Measurements from ENCODE around the gene DYNC2I2. TPM values are rescaled to one million over a fixed set of nuclear protein-coding genes. Genes with fewer than 3 reads are reported as not detected.
"Not testable (repeated sequence)": the region's sequence is repeated elsewhere in the genome, so short reads cannot be mapped to it uniquely, and the experiment has no call there.

The DYNC2I2 gene
- total RNA-seq, 4 donors from 2014 or later: 43.5 to 52.4 (median 45.8) TPM

DNA sequence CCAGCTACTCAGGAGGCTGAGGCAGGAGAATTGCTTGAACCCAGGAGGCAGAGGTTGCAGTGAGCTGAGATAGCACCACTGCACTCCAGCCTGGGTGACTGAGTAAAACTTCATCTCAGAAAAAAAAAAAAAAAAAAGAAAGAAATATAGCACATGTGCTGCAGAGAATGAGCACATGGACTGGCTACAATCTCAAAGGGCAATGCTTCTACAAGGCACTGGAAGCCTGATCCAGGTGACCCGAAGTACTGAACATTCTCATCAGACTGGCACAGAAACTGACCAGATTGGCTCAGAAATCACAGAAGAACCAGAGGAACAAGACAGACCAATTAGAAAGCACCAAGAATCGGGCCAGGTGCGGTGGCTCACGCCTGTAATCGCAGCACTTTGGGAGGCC lies 4.8 kb downstream of the DYNC2I2 start:
- Histone ChIP-seq H3K27me3 (no peaks in the 10 kb centered on the region), H3K4me3 (no peak overlapping the region), H3K36me3 (no peaks in the 10 kb centered on the region), H3K9me3 (no peaks in the 10 kb centered on the region), H3K4me1 (peaks cover 8% of the 10 kb centered on the region), H3K27ac (no peak overlapping the region)
- DNase-seq (ENCODE audit: low spot score in 2 of 2): no peak
- 98% methylated on average over 5 of the region's 5 CpGs for WGBS
- TF ChIP-seq, protein P1, sequence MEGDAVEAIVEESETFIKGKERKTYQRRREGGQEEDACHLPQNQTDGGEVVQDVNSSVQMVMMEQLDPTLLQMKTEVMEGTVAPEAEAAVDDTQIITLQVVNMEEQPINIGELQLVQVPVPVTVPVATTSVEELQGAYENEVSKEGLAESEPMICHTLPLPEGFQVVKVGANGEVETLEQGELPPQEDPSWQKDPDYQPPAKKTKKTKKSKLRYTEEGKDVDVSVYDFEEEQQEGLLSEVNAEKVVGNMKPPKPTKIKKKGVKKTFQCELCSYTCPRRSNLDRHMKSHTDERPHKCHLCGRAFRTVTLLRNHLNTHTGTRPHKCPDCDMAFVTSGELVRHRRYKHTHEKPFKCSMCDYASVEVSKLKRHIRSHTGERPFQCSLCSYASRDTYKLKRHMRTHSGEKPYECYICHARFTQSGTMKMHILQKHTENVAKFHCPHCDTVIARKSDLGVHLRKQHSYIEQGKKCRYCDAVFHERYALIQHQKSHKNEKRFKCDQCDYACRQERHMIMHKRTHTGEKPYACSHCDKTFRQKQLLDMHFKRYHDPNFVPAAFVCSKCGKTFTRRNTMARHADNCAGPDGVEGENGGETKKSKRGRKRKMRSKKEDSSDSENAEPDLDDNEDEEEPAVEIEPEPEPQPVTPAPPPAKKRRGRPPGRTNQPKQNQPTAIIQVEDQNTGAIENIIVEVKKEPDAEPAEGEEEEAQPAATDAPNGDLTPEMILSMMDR (IDR thresholded peaks at IDR 0.05): no peak
- no peak for TF ChIP-seq EP300 (IDR thresholded peaks at IDR 0.05)
- no peak for TF ChIP-seq POLR2A (IDR thresholded peaks at IDR 0.05)
- TF ChIP-seq POLR2AphosphoS5 (IDR thresholded peaks at IDR 0.05): no peak

DNA sequence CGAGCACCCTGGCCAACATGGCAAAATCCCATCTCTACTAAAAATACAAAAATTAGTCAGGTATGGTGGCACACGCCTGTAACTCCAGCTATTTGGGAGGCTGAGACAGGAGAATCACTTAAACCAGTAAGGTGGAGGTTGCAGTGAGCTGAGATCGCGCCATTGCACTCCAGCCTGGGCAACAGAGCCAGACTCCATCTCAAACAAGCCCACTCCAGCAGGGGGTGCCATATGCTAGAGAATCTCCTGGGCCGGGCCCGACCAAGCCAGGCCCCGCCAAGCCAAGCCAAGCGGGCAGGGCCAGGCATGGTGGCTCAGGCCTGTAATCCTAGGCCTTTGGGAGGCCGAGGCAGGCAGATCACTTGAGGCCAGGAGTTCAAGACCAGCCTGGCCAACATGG lies 8.4 kb downstream of the DYNC2I2 start:
- not testable (repeated sequence) for H3K27me3 ChIP-seq; H3K4me3 ChIP-seq; H3K4me1 ChIP-seq; H3K9me3 ChIP-seq; H3K36me3 ChIP-seq; H3K27ac ChIP-seq; DNase-seq (ENCODE audit: low spot score in 2 of 2)
- TF ChIP-seq, protein P1 (IDR thresholded peaks at IDR 0.05): peak; percentile 7 to 10
- 90% methylated on average over 9 of the region's 9 CpGs for WGBS

DNA sequence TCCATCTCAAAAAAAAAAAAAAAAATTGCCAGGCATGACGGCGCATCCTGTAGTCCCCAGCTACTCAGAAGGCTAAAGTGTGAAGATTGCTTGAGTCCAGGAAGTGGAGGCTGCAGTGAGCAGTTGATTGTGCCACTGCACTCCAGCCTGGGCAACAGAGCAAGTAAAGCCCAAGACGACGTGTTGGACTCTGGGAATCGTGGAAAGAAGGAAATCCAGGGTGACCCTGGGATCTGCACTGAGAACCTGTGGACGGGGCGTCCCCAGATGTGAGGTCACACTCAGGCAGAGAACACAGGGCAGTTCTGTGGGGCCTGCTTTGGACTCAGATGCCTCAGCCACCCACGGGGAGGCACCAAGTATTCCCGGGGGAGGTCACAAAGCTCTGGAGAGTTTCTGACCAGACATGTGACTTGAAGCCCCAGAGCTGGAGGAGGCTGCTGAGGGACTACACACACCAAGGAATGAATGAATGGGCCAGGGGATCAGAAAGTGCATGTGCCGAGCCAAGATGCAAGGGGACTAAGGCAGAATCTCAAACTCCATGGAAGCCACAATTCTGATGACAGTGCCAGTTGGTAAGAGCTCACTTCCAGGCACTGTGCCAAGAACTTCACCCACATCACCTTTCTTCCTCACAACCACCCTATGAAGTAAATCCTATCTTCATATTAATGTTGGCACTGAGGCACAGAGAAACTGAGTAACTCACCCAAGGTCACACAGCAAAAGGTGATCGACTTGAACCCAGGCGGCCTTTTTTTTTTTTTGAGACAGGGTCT lies 12.9 kb downstream of the DYNC2I2 start:
- Histone ChIP-seq H3K4me1 (no peaks in the 10 kb centered on the region), H3K4me3 (no peak overlapping the region), H3K27ac (no peak overlapping the region), H3K9me3 (no peaks in the 10 kb centered on the region), H3K27me3 (no peaks in the 10 kb centered on the region), H3K36me3 (peaks cover 20% of the 10 kb centered on the region)
- TF ChIP-seq POLR2A (IDR thresholded peaks at IDR 0.05): no peak
- no peak for TF ChIP-seq POLR2AphosphoS5 (IDR thresholded peaks at IDR 0.05)
- no peak for TF ChIP-seq EP300 (IDR thresholded peaks at IDR 0.05)
- TF ChIP-seq, protein P1 (IDR thresholded peaks at IDR 0.05): no peak
- 73% methylated on average over 12 of the region's 12 CpGs for WGBS
- no peak for DNase-seq (ENCODE audit: low spot score in 2 of 2)

DNA sequence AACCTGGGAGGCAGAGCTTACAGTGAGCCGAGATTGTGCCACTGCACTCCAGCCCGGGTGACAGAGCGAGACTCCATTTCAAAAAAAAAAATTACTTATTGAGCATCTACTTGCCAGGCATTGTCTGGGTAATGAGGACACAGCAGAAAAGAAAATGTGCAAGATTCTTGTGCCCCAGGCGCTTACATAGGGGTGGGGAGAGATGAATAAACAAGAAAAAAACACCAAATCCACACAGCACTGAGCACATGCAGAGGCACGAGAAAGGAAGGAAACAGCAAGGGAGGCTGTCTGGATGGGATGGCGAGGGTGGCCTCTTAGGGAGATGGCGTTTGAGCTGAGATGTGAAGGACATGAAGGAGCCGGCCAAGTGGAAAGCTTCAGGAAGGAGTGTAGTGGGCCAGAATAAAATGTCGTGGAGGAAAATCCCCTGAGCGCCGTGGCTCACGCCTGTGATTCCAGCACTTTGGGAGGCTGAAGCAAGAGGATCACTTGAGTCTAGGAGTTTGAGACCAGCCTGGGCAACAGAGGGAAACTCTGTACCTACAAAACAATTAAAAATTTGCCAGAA lies 13.9 kb downstream of the DYNC2I2 start:
- WGBS: 74% methylated on average over 12 of the region's 12 CpGs
- H3K4me3 ChIP-seq: no peak overlapping the region
- DNase-seq (ENCODE audit: low spot score in 2 of 2): no peak

DNA sequence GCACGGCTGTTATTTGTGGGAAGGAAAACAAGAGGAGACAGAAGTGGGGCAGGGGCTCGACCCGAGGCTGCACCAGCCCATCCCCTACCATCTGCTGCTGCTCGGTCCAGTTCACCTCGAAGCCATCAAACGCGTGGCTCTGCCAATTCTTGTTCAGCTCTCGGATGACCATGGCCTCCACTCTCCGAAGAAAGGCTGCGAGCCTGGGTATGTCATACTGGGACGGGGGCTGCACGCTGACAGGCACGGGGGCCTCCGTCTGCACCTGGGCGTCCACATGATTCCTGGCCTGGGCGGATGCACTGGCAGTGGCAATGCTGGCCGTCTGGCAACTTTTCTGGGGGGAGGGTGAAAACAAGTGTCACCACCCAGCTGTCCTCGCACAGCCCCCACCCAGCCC lies 16.0 kb downstream of the DYNC2I2 start:
- no peak for DNase-seq (ENCODE audit: low spot score in 2 of 2)
- Histone ChIP-seq H3K9me3 (no peaks in the 10 kb centered on the region), H3K4me3 (no peak overlapping the region), H3K36me3 (peaks cover 21% of the 10 kb centered on the region), H3K27me3 (no peaks in the 10 kb centered on the region), H3K27ac (no peak overlapping the region), H3K4me1 (peaks cover 10% of the 10 kb centered on the region)
- 92% methylated on average over 5 of the region's 18 CpGs for WGBS
- TF ChIP-seq EP300 (IDR thresholded peaks at IDR 0.05) (no peak), POLR2A (IDR thresholded peaks at IDR 0.05) (no peak), POLR2AphosphoS5 (IDR thresholded peaks at IDR 0.05) (no peak)
- TF ChIP-seq, protein P1 (IDR thresholded peaks at IDR 0.05): no peak

More for the DNA sequence above, 13.9 kb downstream of the DYNC2I2 start:
- no peaks in the 10 kb centered on the region for H3K9me3 ChIP-seq
- no peak overlapping the region for H3K27ac ChIP-seq
- H3K27me3 ChIP-seq: no peaks in the 10 kb centered on the region
- H3K4me1 ChIP-seq: no peaks in the 10 kb centered on the region
- TF ChIP-seq POLR2AphosphoS5 (IDR thresholded peaks at IDR 0.05): no peak
- no peak for TF ChIP-seq EP300 (IDR thresholded peaks at IDR 0.05)
- TF ChIP-seq, protein P1 (IDR thresholded peaks at IDR 0.05): no peak
- no peak for TF ChIP-seq POLR2A (IDR thresholded peaks at IDR 0.05)
- H3K36me3 ChIP-seq: peaks cover 21% of the 10 kb centered on the region

Measured in suprapubic skin (tissue), 4 donors.